WTC11 (cell line): Measurements from ENCODE around the gene MPV17L2. TPM values are rescaled to one million over a fixed set of nuclear protein-coding genes. Genes with fewer than 3 reads are reported as not detected.

ENCODE experiments used
- AFF4 ChIP-seq: sonication (generic); formaldehyde crosslinking; IDR thresholded peaks from 2 replicates; pipeline ENCODE4 v1.8.1; 2023; ENCODE audit warnings: mild to moderate bottlenecking, missing genetic modification reagents, borderline replicate concordance
- ATF6 ChIP-seq: sonication (generic); formaldehyde crosslinking; IDR thresholded peaks from 2 replicates; pipeline ENCODE4 v1.8.1; 2023; ENCODE audit warnings: mild to moderate bottlenecking, missing genetic modification reagents
- FOXP1 ChIP-seq: sonication (generic); formaldehyde crosslinking; IDR thresholded peaks from 2 replicates; pipeline ENCODE4 v1.8.0; 2022; ENCODE audit warnings: missing genetic modification reagents, mild to moderate bottlenecking, moderate library complexity, borderline replicate concordance
- JUN ChIP-seq: sonication (generic); formaldehyde crosslinking; IDR thresholded peaks from 2 replicates; pipeline ENCODE4 v1.8.0; 2023; ENCODE audit warnings: mild to moderate bottlenecking, missing genetic modification reagents
- MYBL2 ChIP-seq: sonication (generic); formaldehyde crosslinking; IDR thresholded peaks from 2 replicates; pipeline ENCODE4 v1.8.1; 2023; ENCODE audit warnings: mild to moderate bottlenecking, moderate library complexity, missing genetic modification reagents
- NFYB ChIP-seq: sonication (generic); formaldehyde crosslinking; conservative IDR thresholded peaks from 2 replicates; pipeline ENCODE4 v1.8.0; 2022; ENCODE audit warnings: low read depth, missing genetic modification reagents
- NR3C1 ChIP-seq: sonication (generic); formaldehyde crosslinking; conservative IDR thresholded peaks from 2 replicates; pipeline ENCODE4 v1.8.1; 2023; ENCODE audit warnings: low read depth, mild to moderate bottlenecking, missing genetic modification reagents
- PREB ChIP-seq: sonication (generic); formaldehyde crosslinking; IDR thresholded peaks from 2 replicates; pipeline ENCODE4 v1.8.1; 2022; ENCODE audit warnings: mild to moderate bottlenecking, missing genetic modification reagents, moderate library complexity, borderline replicate concordance
- PRRX2 ChIP-seq: fragments of 250-450 bp; sonication (Bioruptor Pico); IDR thresholded peaks from 2 replicates; pipeline ENCODE4 v1.8.0; 2021; ENCODE audit warnings: mild to moderate bottlenecking
- SOX15 ChIP-seq: fragments of 250-450 bp; sonication (Bioruptor Pico); IDR thresholded peaks from 2 replicates; pipeline ENCODE4 v1.9.0; 2021; ENCODE audit warnings: mild to moderate bottlenecking
- ZBTB21 ChIP-seq: sonication (generic); formaldehyde crosslinking; IDR thresholded peaks from 2 replicates; pipeline ENCODE4 v1.8.1; 2023; ENCODE audit warnings: mild to moderate bottlenecking, missing genetic modification reagents, borderline replicate concordance
- ZNF121 ChIP-seq: sonication (generic); formaldehyde crosslinking; IDR thresholded peaks from 2 replicates; pipeline ENCODE4 v1.8.0; 2023; ENCODE audit warnings: missing genetic modification reagents
- ZNF219 ChIP-seq: sonication (generic); formaldehyde crosslinking; IDR thresholded peaks from 2 replicates; pipeline ENCODE4 v1.8.0; 2023; ENCODE audit warnings: missing genetic modification reagents, mild to moderate bottlenecking, borderline replicate concordance
- ZNF317 ChIP-seq: sonication (generic); formaldehyde crosslinking; IDR thresholded peaks from 2 replicates; pipeline ENCODE4 v1.8.1; 2023; ENCODE audit warnings: low read depth, mild to moderate bottlenecking, moderate library complexity, missing genetic modification reagents, borderline replicate concordance
- ZNF396 ChIP-seq: fragments of 250-450 bp; sonication (Bioruptor Pico); IDR thresholded peaks from 2 replicates; pipeline ENCODE4 v1.8.0; 2021; ENCODE audit warnings: mild to moderate bottlenecking, moderate library complexity, borderline replicate concordance
- ZNF423 ChIP-seq: fragments of 250-450 bp; sonication (Bioruptor Pico); IDR thresholded peaks from 2 replicates; pipeline ENCODE4 v2.1.2; 2022; ENCODE audit warnings: mild to moderate bottlenecking, moderate library complexity
- ZNF671 ChIP-seq: fragments of 250-450 bp; sonication (Bioruptor Pico); IDR thresholded peaks from 2 replicates; pipeline ENCODE4 v1.8.0; 2021; ENCODE audit warnings: mild to moderate bottlenecking
- total RNA-seq: library from RNA; stranded (reverse); gene quantifications from 3 replicates; pipeline ENCODE4 v1.2.3, GENCODE V29; 2021
- TF ChIP-seq, protein P1 (sequence below): sonication (generic); formaldehyde crosslinking; IDR thresholded peaks from 2 replicates; pipeline ENCODE4 v1.8.1; 2022; ENCODE audit warnings: missing genetic modification reagents, borderline replicate concordance
- TF ChIP-seq, protein P2 (sequence below): sonication (generic); formaldehyde crosslinking; IDR thresholded peaks from 2 replicates; pipeline ENCODE4 v1.8.1; 2023; ENCODE audit warnings: mild to moderate bottlenecking, moderate library complexity, missing genetic modification reagents
- TF ChIP-seq, protein P3 (sequence below): fragments of 250-450 bp; sonication (Bioruptor Pico); IDR thresholded peaks from 2 replicates; pipeline ENCODE4 v1.9.0; 2021; ENCODE audit warnings: moderate library complexity, mild to moderate bottlenecking, inconsistent platforms, borderline replicate concordance
- TF ChIP-seq, protein P4 (sequence below): sonication (generic); formaldehyde crosslinking; IDR thresholded peaks from 2 replicates; pipeline ENCODE4 v1.8.0; 2022; ENCODE audit warnings: mild to moderate bottlenecking, missing genetic modification reagents
- TF ChIP-seq, protein P5 (sequence below): fragments of 200-600 bp; IDR thresholded peaks from 2 replicates; pipeline ENCODE4 v1.8.0; 2022; ENCODE audit warnings: antibody characterized with exemption
- TF ChIP-seq, protein P6 (sequence below): sonication (generic); formaldehyde crosslinking; IDR thresholded peaks from 2 replicates; pipeline ENCODE4 v1.8.0; 2022; ENCODE audit warnings: mild to moderate bottlenecking, missing genetic modification reagents

Gene MPV17L2
- total RNA-seq, 1 experiment from 2014 or later = 29.8 TPM

DNA sequence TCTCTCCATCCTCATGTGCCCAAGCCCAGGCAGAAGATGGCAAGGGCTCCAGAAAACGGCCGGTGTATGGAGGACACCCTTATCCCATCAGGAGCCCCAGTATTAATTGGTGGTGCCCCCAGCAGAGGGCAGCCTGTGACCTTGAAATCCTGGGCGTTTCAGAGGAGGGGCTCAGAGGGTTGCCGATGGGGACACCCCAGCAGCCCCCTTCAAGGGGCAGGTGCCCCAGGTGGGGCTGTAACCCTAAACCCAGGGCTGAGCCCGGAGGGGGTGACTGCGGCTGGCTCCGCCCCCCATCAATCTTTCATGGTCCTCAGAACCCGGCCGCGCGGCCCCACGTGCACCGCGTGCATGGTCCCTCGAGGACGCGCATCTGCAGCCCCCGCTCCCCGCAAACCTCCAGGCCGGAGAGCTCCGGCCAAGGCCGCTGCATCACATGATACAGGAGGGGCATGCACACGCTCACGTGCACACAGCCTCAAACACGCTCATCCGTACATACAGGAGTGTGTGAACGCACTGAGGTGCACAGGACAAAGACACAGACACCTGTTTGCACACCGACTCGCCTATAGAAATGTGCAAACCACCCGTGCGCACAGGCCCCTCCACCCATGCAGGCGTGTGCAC, 9.9 kb downstream of the MPV17L2 start (continued):
- TF ChIP-seq, protein P1, sequence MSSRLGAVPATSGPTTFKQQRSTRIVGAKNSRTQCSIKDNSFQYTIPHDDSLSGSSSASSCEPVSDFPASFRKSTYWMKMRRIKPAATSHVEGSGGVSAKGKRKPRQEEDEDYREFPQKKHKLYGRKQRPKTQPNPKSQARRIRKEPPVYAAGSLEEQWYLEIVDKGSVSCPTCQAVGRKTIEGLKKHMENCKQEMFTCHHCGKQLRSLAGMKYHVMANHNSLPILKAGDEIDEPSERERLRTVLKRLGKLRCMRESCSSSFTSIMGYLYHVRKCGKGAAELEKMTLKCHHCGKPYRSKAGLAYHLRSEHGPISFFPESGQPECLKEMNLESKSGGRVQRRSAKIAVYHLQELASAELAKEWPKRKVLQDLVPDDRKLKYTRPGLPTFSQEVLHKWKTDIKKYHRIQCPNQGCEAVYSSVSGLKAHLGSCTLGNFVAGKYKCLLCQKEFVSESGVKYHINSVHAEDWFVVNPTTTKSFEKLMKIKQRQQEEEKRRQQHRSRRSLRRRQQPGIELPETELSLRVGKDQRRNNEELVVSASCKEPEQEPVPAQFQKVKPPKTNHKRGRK = no peak
- TF ChIP-seq PREB (CRISPR knock-in tag) = no peak
- no peak for TF ChIP-seq ZNF219
- TF ChIP-seq PRRX2 (CRISPR knock-in tag) = no peak
- no peak for TF ChIP-seq NR3C1 (CRISPR knock-in tag)
- TF ChIP-seq, protein P2, sequence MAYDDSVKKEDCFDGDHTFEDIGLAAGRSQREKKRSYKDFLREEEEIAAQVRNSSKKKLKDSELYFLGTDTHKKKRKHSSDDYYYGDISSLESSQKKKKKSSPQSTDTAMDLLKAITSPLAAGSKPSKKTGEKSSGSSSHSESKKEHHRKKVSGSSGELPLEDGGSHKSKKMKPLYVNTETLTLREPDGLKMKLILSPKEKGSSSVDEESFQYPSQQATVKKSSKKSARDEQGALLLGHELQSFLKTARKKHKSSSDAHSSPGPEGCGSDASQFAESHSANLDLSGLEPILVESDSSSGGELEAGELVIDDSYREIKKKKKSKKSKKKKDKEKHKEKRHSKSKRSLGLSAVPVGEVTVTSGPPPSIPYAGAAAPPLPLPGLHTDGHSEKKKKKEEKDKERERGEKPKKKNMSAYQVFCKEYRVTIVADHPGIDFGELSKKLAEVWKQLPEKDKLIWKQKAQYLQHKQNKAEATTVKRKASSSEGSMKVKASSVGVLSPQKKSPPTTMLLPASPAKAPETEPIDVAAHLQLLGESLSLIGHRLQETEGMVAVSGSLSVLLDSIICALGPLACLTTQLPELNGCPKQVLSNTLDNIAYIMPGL (CRISPR knock-in tag) = no peak; the same call in 1 of the 2 replicates
- TF ChIP-seq FOXP1 (CRISPR knock-in tag) = peak; percentile 17; the same call in 1 of the 2 replicates
- TF ChIP-seq AFF4 = no peak
- TF ChIP-seq ZBTB21 (CRISPR knock-in tag) = no peak
- TF ChIP-seq ZNF121 = no peak
- TF ChIP-seq, protein P3, sequence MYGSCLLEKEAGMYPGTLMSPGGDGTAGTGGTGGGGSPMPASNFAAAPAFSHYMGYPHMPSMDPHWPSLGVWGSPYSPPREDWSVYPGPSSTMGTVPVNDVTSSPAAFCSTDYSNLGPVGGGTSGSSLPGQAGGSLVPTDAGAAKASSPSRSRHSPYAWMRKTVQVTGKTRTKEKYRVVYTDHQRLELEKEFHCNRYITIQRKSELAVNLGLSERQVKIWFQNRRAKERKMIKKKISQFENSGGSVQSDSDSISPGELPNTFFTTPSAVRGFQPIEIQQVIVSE (CRISPR knock-in tag) = no peak
- TF ChIP-seq NFYB (CRISPR knock-in tag) = no peak
- TF ChIP-seq ZNF317 (CRISPR knock-in tag) = no peak
- TF ChIP-seq ZNF671 (CRISPR knock-in tag) = no peak
- no peak for TF ChIP-seq MYBL2 (CRISPR knock-in tag)
- no peak for TF ChIP-seq JUN (CRISPR knock-in tag)
- no peak for TF ChIP-seq ZNF396
- TF ChIP-seq, protein P4, sequence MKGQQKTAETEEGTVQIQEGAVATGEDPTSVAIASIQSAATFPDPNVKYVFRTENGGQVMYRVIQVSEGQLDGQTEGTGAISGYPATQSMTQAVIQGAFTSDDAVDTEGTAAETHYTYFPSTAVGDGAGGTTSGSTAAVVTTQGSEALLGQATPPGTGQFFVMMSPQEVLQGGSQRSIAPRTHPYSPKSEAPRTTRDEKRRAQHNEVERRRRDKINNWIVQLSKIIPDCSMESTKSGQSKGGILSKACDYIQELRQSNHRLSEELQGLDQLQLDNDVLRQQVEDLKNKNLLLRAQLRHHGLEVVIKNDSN (CRISPR knock-in tag) = peak; percentile 81
- no peak for TF ChIP-seq SOX15 (CRISPR knock-in tag)
- TF ChIP-seq, protein P5, sequence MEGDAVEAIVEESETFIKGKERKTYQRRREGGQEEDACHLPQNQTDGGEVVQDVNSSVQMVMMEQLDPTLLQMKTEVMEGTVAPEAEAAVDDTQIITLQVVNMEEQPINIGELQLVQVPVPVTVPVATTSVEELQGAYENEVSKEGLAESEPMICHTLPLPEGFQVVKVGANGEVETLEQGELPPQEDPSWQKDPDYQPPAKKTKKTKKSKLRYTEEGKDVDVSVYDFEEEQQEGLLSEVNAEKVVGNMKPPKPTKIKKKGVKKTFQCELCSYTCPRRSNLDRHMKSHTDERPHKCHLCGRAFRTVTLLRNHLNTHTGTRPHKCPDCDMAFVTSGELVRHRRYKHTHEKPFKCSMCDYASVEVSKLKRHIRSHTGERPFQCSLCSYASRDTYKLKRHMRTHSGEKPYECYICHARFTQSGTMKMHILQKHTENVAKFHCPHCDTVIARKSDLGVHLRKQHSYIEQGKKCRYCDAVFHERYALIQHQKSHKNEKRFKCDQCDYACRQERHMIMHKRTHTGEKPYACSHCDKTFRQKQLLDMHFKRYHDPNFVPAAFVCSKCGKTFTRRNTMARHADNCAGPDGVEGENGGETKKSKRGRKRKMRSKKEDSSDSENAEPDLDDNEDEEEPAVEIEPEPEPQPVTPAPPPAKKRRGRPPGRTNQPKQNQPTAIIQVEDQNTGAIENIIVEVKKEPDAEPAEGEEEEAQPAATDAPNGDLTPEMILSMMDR = no peak; the same call in 1 of the 2 replicates
- TF ChIP-seq, protein P6, sequence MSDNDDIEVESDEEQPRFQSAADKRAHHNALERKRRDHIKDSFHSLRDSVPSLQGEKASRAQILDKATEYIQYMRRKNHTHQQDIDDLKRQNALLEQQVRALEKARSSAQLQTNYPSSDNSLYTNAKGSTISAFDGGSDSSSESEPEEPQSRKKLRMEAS (CRISPR knock-in tag) = peak; percentile 95
- no peak for TF ChIP-seq ATF6 (CRISPR knock-in tag)
- no peak for TF ChIP-seq ZNF423 (CRISPR knock-in tag)
